ENCODE data around the gene OPCML.

OPCML gene

GRCh38 chr11:133501643-133502539 lies 30.4 kb downstream of the OPCML start:
- DNase-seq = no peak

- no peak for DNase-seq
Measured at GRCh38 chr11:133500936-133501335, 31.4 kb downstream of the OPCML start.

- DNase-seq = no peak
Measured at GRCh38 chr11:133500435-133500834, 31.9 kb downstream of the OPCML start.

GRCh38 chr11:133498969-133499368 lies 33.3 kb downstream of the OPCML start:
- no peak for DNase-seq

GRCh38 chr11:133497477-133498140 lies 34.7 kb downstream of the OPCML start:
- no peak for DNase-seq

GRCh38 chr11:133492895-133493294 lies 39.4 kb downstream of the OPCML start:
- DNase-seq = no peak

GRCh38 chr11:133491680-133492383 lies 40.5 kb downstream of the OPCML start:
- DNase-seq = no peak

GRCh38 chr11:133480722-133481121 lies 51.6 kb downstream of the OPCML start:
- DNase-seq = no peak

GRCh38 chr11:133479209-133479608 lies 53.1 kb downstream of the OPCML start:
- no peak for DNase-seq

- DNase-seq = no peak
Measured at GRCh38 chr11:133477251-133477625, 55.1 kb downstream of the OPCML start.

GRCh38 chr11:133476570-133477250 lies 55.6 kb downstream of the OPCML start:
- DNase-seq = no peak

GRCh38 chr11:133474461-133474860 lies 57.8 kb downstream of the OPCML start:
- DNase-seq = no peak

- no peak for DNase-seq
Measured at GRCh38 chr11:133467686-133468085, 64.6 kb downstream of the OPCML start.

- no peak for DNase-seq
Measured at GRCh38 chr11:133443206-133443747, 89.0 kb downstream of the OPCML start.

- DNase-seq = no peak
Measured at GRCh38 chr11:133441964-133442660, 90.2 kb downstream of the OPCML start.

- DNase-seq = no peak
Measured at GRCh38 chr11:133425992-133426391, 106.3 kb downstream of the OPCML start.

- no peak for DNase-seq
Measured at GRCh38 chr11:133425245-133425644, 107.1 kb downstream of the OPCML start.

GRCh38 chr11:133418218-133418617 lies 114.1 kb downstream of the OPCML start:
- no peak for DNase-seq

- no peak for DNase-seq
Measured at GRCh38 chr11:133414506-133414905, 117.8 kb downstream of the OPCML start.

- DNase-seq = no peak
Measured at GRCh38 chr11:133413703-133414102, 118.6 kb downstream of the OPCML start.

GRCh38 chr11:133409799-133410198 lies 122.5 kb downstream of the OPCML start:
- DNase-seq = no peak

- no peak for DNase-seq
Measured at GRCh38 chr11:133408936-133409335, 123.4 kb downstream of the OPCML start.
